B cell (primary cell): ENCODE data around the gene LYPD1. TPM values are rescaled to one million over a fixed set of nuclear protein-coding genes. Genes with fewer than 3 reads are reported as not detected.

Source experiments
- ATAC-seq: fragments of 200-7000 bp; cut with Tn5 transposase; one replicate; pipeline ENCODE4 v1.10.0; 2021; ENCODE audit warnings: low read depth, mild to moderate bottlenecking, moderate number of reproducible peaks, moderate library complexity
- CTCF ChIA-PET: fragments of 350-600 bp; sonication (Branson Sonifier 250); formaldehyde crosslinking; loops from one replicate; lab custom pipeline; 2021; ENCODE audit warnings: antibody characterized with exemption, inconsistent platforms; lab: Charles Lee
- POLR2A ChIA-PET: fragments of 350-600 bp; sonication (Branson Sonifier 250); formaldehyde crosslinking; loops from one replicate; lab custom pipeline; 2021; ENCODE audit warnings: antibody characterized with exemption; lab: Charles Lee
- DNase-seq: peaks from one replicate; pipeline ENCODE4 v3.0.0; 2013
- H2AFZ ChIP-seq: 2 replicates; pipeline ENCODE4 v1.6.1; 2012; ENCODE audit warnings: mild to moderate bottlenecking, low read depth, low read length; ENCODE audit not compliant: insufficient read depth, poor library complexity, severe bottlenecking
- H3K27ac ChIP-seq, 2 donors: 1 replicate in 1 of 2; 2 replicates in 1 of 2; pipeline ENCODE4 v1.5.1; 2012 to 2013; ENCODE audit warnings: low read length in 2 of 2, mild to moderate bottlenecking in 2 of 2, moderate library complexity in 1 of 2
- H3K27me3 ChIP-seq, 4 experiments: fragments of 200-600 bp in 1 of 4; sonication (generic) in 1 of 4; replicated peaks in 1 of 4; 1 replicate in 2 of 4; 2 replicates in 2 of 4; pipeline versions ENCODE4 v1.6.1 to v1.7.0; 2013 to 2016; ENCODE audit warnings: low read length in 3 of 4, mild to moderate bottlenecking in 2 of 4, mixed read lengths in 1 of 4, moderate library complexity in 1 of 4; ENCODE audit not compliant: insufficient read depth in 4 of 4, control insufficient read depth in 3 of 4; ENCODE audit errors: control extremely low read depth in 1 of 4
- H3K36me3 ChIP-seq, 2 experiments: replicated peaks in 1 of 2; 1 replicate in 1 of 2; 2 replicates in 1 of 2; pipeline versions ENCODE4 v1.6.1 to v1.7.1; 2013; ENCODE audit warnings: low read length in 1 of 2; ENCODE audit not compliant: insufficient read depth in 2 of 2, control insufficient read depth in 1 of 2; ENCODE audit errors: control extremely low read depth in 1 of 2, extremely low read depth in 1 of 2
- H3K4me1 ChIP-seq, 2 donors: fragments of 200-600 bp in 1 of 2; sonication (generic) in 1 of 2; 1 replicate in 1 of 2; 2 replicates in 1 of 2; pipeline versions ENCODE4 v1.5.1 to v1.6.1; 2013 to 2017; ENCODE audit warnings: low read length in 2 of 2; ENCODE audit not compliant: control insufficient read depth in 2 of 2, insufficient read depth in 2 of 2
- H3K4me2 ChIP-seq: replicated peaks from 2 replicates; pipeline ENCODE3; 2012; ENCODE audit warnings: mild to moderate bottlenecking, low read depth, low read length; ENCODE audit not compliant: poor library complexity, severe bottlenecking
- H3K4me3 ChIP-seq, 5 experiments: fragments of 200-600 bp in 1 of 5; sonication (generic) in 1 of 5; 1 replicate in 3 of 5; 2 replicates in 2 of 5; pipeline versions ENCODE4 v1.5.1 to v1.7.0; 2011 to 2016; ENCODE audit warnings: low read length in 4 of 5, mild to moderate bottlenecking in 4 of 5, low read depth in 2 of 5, control low read depth in 1 of 5, moderate library complexity in 1 of 5; ENCODE audit not compliant: insufficient read depth in 1 of 5; ENCODE audit errors: control extremely low read depth in 1 of 5, extremely low read depth in 1 of 5
- H3K79me2 ChIP-seq: fragments of 200-600 bp; sonication (generic); one replicate; pipeline ENCODE4 v1.6.0; 2016; ENCODE audit warnings: low read length; ENCODE audit not compliant: control insufficient read depth, insufficient read depth
- H3K9ac ChIP-seq: fragments of 200-600 bp; sonication (generic); 2 replicates; pipeline ENCODE4 v1.6.1; 2017; ENCODE audit warnings: mild to moderate bottlenecking, low read length, moderate library complexity
- H3K9me3 ChIP-seq, 3 donors: one replicate each; pipeline versions ENCODE4 v1.6.1 to v1.7.1; 2013; ENCODE audit warnings: low read length in 2 of 3; ENCODE audit not compliant: control insufficient read depth in 2 of 3, insufficient read depth in 1 of 3; ENCODE audit errors: control extremely low read depth in 1 of 3
- H4K20me1 ChIP-seq: 2 replicates; pipeline ENCODE4 v1.6.0; 2012; ENCODE audit warnings: mild to moderate bottlenecking, low read length; ENCODE audit not compliant: insufficient read depth, control insufficient read depth, poor library complexity, severe bottlenecking
- H3K27ac Mint-ChIP-seq: one replicate; pipeline ENCODE4 v1.8.0; 2021; ENCODE audit warnings: mixed read lengths
- H3K27me3 Mint-ChIP-seq: one replicate; pipeline ENCODE4 v1.8.0; 2021; ENCODE audit warnings: mixed read lengths
- H3K4me1 Mint-ChIP-seq: one replicate; pipeline ENCODE4 v1.8.0; 2021; ENCODE audit warnings: mixed read lengths
- H3K4me3 Mint-ChIP-seq: one replicate; pipeline ENCODE4 v1.8.0; 2021; ENCODE audit warnings: mixed read lengths
- H3K9me3 Mint-ChIP-seq: one replicate; pipeline ENCODE4 v1.8.0; 2022; ENCODE audit warnings: mixed read lengths; ENCODE audit not compliant: insufficient read depth
- CTCF ChIP-seq: fragments of 200-600 bp; IDR thresholded peaks from one replicate; pipeline ENCODE4 v1.8.0; 2022; ENCODE audit warnings: antibody characterized with exemption, mild to moderate bottlenecking
- EZH2 ChIP-seq: IDR thresholded peaks from 2 replicates; pipeline ENCODE4 v1.6.1; 2012; ENCODE audit warnings: borderline replicate concordance, low read depth, mild to moderate bottlenecking, moderate library complexity, low read length; ENCODE audit not compliant: insufficient read depth, poor library complexity, severe bottlenecking
- WGBS: methylation state at CpG from one replicate; pipeline ENCODE4 v1.1.5; 2013; ENCODE audit warnings: missing lambda C conversion rate; ENCODE audit not compliant: insufficient coverage; 5-methylcytosine and 5-hydroxymethylcytosine counted together
- intact Hi-C: fragments of 100-400 bp; cut with micrococcal nuclease; formaldehyde crosslinking; loops from one replicate; pipeline ENCODE4 v1.10.0; 2022
- polyA plus RNA-seq: library from polyadenylated mRNA; depleted of rRNA; stranded (reverse); fragments of >200 nt; gene quantifications from 2 replicates; pipeline ENCODE4 v1.2.3, GENCODE V29; 2012
- total RNA-seq, 2 donors: library from RNA; stranded (reverse); fragments of 120-200 nt in 1 of 2; gene quantifications; 1 replicate in 1 of 2; 2 replicates in 1 of 2; pipeline versions ENCODE4 v1.2.3 to v1.2.4, GENCODE V29; 2013 to 2022

The LYPD1 gene
- total and polyA plus RNA-seq, 2 donors (not counting 1 experiment from before 2014, with no cell fraction given) = 0.07 TPM; not detected in 1

GRCh38 chr2:132611719-132612118, 58.3 kb downstream of the LYPD1 start:
- no peak overlapping the region for H3K4me3 ChIP-seq
- Mint-ChIP-seq H3K4me3 (no peak overlapping the region), H3K9me3 (no peaks in the 10 kb centered on the region), H3K27me3 (no peaks in the 10 kb centered on the region), H3K27ac (no peak overlapping the region), H3K4me1 (no peaks in the 10 kb centered on the region)
- POLR2A ChIA-PET = no interaction called here
- no peaks in the 10 kb centered on the region for H3K27me3 ChIP-seq
- intact Hi-C loops = no loop called here
- CTCF ChIA-PET = interaction anchor here (0.6 kb wide), 1 partner anchor 1188 kb away, joined by 3 read pairs; no protein-coding TSS in a partner anchor
- H2AFZ ChIP-seq = no peak overlapping the region
- H3K4me1 ChIP-seq = no peaks in the 10 kb centered on the region
- no peaks in the 10 kb centered on the region for H3K79me2 ChIP-seq
- no peak overlapping the region for H3K4me2 ChIP-seq
- TF ChIP-seq CTCF (no peak), EZH2 (no peak)
- H3K9ac ChIP-seq = no peak overlapping the region
- WGBS = 51% methylated on average over 2 of the region's 2 CpGs
- no peaks in the 10 kb centered on the region for H3K36me3 ChIP-seq
- H3K9me3 ChIP-seq = peaks cover 0 to 7% (median 0%) of the 10 kb centered on the region in 3 donors
- H4K20me1 ChIP-seq = no peaks in the 10 kb centered on the region
- DNase-seq (no peak), ATAC-seq (no peak)
- H3K27ac ChIP-seq = no peak overlapping the region

- no peaks in the 10 kb centered on the region for H3K4me1 ChIP-seq
- H3K4me3 ChIP-seq = no peak overlapping the region
- no peaks in the 10 kb centered on the region for H3K4me1 Mint-ChIP-seq
- H3K9me3 ChIP-seq = peaks cover 0 to 4% (median 0%) of the 10 kb centered on the region in 3 donors
- CTCF ChIA-PET = no interaction called here
- H3K79me2 ChIP-seq = no peaks in the 10 kb centered on the region
- intact Hi-C loops = no loop called here
- no peak overlapping the region for H3K27ac ChIP-seq
- H2AFZ ChIP-seq = no peak overlapping the region
- H4K20me1 ChIP-seq = no peaks in the 10 kb centered on the region
- H3K9ac ChIP-seq = no peak overlapping the region
- no peaks in the 10 kb centered on the region for H3K27me3 ChIP-seq
- POLR2A ChIA-PET = no interaction called here
- no peaks in the 10 kb centered on the region for H3K27me3 Mint-ChIP-seq
- no peak overlapping the region for H3K27ac Mint-ChIP-seq
- no peak for ATAC-seq
- no peak overlapping the region for H3K4me2 ChIP-seq
- no peak for DNase-seq
- H3K9me3 Mint-ChIP-seq = no peaks in the 10 kb centered on the region
- no peaks in the 10 kb centered on the region for H3K36me3 ChIP-seq
- 96% methylated on average over 8 of the region's 8 CpGs for WGBS
- no peak for TF ChIP-seq CTCF
- no peak for TF ChIP-seq EZH2
- H3K4me3 Mint-ChIP-seq = no peak overlapping the region
Observed at GRCh38 chr2:132609101-132609890, 60.7 kb downstream of the LYPD1 start.
